ENCODE results near the gene SLC6A9.

Gene SLC6A9

GRCh38 chr1:44031252-44032169, at the start of gene SLC6A9:
TSS of gene SLC6A9 (minus strand) at chr1:44031462. CDS start at chr1:44024277, 7,185 bp downstream.
- peak; percentile 82 for DNase-seq

DNA sequence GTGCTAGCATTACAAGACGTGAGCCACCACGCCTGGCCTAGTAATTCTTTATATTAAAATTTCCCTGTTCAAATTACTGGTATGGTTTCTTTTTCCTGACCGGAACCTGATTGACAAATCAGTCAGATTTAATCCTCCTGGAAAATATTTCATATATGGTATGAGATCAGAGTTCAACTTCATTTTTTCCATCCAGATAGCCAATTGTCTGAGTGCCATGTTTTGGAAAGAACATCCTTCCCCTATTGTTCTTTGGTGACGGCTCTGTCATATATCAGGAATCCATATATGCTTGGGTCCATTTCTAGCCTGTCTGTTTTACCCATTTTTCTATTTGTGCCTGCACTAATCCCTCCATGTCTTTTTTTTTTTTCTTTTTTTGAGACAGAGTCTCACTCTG, 48.3 kb upstream of the SLC6A9 start:
- DNase-seq: no peak

GRCh38 chr1:44078104-44078503, 46.8 kb upstream of the SLC6A9 start:
- no peak for DNase-seq

DNA sequence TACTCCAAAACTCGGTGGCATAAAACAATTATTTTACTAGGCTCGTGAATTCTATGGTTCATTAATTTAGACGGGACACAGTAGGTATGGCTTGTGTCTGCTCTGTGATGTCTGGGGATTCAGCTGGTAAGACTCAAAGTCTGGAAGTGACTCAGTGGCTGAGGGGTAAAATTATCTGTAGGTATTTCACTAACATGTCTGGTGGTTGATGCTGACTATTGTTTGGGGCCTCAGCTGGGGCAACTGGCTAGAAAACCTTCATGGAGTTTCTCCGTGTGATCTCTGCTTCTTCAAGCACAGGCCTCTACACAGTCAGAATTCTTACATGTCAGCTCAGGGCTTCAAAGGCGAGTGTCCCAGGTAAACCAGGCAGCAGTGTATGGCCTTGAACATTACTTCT, 46.2 kb upstream of the SLC6A9 start:
- DNase-seq: no peak

DNA sequence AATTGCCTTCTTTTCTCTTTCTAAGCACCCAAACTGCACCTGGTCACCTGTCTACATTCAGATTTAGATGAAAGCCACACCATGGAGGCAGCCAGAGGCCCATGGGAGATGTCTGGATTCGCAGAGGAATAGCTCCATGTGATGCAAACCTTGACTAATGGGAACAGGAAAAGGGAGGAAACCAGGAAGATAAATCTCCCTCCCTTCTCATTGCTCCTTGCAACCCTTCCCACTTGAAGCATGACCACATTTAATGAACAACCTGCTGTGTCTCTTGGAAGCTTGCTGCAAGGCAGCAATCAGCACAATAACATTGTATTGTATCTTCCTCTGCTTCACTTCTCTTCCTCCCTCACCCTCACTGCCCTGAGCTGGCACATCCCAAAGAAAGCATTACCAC, 44.8 kb upstream of the SLC6A9 start:
- no peak for DNase-seq

DNA sequence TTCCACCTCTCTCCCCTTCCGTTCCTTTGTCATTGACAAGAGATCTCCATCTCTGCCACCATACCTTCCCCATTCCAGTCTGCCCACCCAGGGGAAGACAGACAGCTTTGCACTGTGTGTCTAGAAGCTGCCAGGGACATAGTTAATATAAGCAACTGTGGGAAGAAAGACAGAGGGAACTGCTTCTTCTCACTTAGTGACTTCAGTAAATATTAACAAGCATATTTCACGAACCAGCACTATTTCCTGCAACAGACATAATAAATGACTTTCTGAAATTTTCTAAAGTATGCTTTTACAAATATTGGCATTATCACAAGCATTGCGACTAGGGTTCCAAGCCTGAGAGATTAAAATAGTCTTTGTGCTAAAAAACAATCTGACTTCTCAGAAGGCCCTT, 43.2 kb upstream of the SLC6A9 start:
- DNase-seq: no peak

DNA sequence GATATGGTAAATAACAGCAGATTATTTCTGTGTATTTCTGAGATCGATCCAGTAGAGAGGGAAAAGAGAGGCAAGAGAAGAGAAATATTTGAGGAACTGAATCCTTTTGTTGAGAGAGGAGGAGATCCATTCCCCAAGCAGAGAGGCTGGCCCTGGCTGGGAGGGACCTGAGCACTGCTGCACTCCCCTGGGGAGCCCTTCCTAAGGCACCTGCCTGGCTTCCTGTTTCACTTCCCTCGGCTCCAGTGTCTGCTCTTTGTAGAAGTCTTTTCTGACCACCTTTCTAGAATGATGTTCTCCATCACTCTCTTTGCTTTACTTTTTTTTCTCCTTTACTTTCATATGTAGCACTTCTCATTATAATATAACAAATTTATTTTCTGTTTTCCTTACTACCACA, 42.3 kb upstream of the SLC6A9 start:
- DNase-seq: no peak

GRCh38 chr1:44072821-44073220, 41.6 kb upstream of the SLC6A9 start:
- DNase-seq: no peak

DNA sequence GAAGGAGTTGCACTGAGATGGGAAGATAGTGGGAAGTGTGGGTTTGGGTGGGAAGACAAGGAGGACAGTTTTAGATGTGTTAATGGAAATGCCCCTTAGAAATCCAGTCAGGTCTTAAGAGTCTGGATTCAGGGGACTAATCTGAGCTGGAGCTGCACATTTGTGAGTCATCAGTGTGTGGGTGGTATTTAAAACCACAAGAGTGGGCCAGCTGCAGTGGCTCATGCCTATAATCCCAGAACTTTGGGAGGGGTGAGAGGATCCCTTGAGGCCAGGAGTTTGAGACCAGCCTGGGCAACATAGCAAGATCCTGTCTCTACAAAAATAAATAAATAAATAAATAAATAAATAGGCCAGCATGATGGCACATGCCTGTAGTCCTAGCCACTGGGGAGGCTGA, 40.9 kb upstream of the SLC6A9 start:
- no peak for DNase-seq

- no peak for DNase-seq
Measured at GRCh38 chr1:44071461-44071860, 40.2 kb upstream of the SLC6A9 start.

GRCh38 chr1:44068442-44068921, 37.2 kb upstream of the SLC6A9 start:
- DNase-seq: no peak

GRCh38 chr1:44067266-44068250, 36.3 kb upstream of the SLC6A9 start:
- DNase-seq: no peak

GRCh38 chr1:44062656-44063179, 31.5 kb upstream of the SLC6A9 start:
- no peak for DNase-seq

GRCh38 chr1:44061857-44062256, 30.6 kb upstream of the SLC6A9 start:
- DNase-seq: no peak

- DNase-seq: no peak
Measured at GRCh38 chr1:44060830-44061267, 29.6 kb upstream of the SLC6A9 start.

GRCh38 chr1:44059664-44060355, 28.5 kb upstream of the SLC6A9 start:
- no peak for DNase-seq

- DNase-seq: no peak
Measured at GRCh38 chr1:44059212-44059611, 27.9 kb upstream of the SLC6A9 start.

GRCh38 chr1:44057293-44057692, 26.0 kb upstream of the SLC6A9 start:
- DNase-seq: no peak

DNA sequence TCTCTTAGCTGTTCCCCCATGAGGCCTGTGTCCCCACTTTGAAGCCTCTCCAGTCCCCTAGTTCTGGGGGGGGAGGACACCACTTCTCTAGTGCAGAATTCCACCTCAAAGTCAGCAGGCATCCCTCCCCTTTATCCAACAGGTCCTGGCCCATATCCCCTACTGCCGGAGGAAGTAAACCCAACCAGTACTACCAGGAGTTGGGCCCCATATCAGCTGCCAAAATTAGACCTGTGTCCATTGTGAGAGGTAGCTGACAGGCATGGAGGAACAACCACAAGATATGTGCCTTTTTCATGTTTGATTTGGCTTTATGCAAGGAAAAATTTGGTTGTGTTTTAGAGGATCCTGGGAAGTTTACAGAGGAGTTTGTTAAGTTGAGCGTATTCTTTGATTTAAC, 22.1 kb upstream of the SLC6A9 start:
- DNase-seq: no peak

DNA sequence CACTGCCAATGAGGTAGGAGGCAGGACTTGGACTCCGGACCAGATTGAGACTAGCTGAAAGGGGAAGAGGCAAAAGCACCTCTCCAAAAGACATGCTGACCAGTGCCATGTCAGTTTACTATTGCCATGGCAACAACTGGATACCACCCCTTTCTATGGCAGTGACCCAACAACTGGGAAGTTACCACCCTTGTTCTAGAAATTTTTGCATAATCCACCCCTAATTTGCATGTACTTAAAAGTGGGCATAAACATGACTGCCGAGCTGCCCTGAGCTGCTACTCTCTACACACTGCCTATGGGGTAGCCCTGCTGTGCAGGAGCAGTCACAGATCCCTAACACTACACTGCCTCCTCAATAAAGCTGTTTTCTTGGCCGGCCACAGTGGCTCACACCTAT, 19.0 kb upstream of the SLC6A9 start:
- no peak for DNase-seq

GRCh38 chr1:44049839-44050238, 18.6 kb upstream of the SLC6A9 start:
- DNase-seq: no peak

- no peak for DNase-seq
Measured at GRCh38 chr1:44048532-44049215, 17.4 kb upstream of the SLC6A9 start.

Measured in left hindlimb (tissue), 1 donor.